Glutamatergic neuron (in vitro differentiated cells): ENCODE data around the gene GPLD1. TPM values are rescaled to one million over a fixed set of nuclear protein-coding genes. Genes with fewer than 3 reads are reported as not detected.
"Not testable (repeated sequence)": the region's sequence is repeated elsewhere in the genome, so short reads cannot be mapped to it uniquely, and the experiment has no call there.

Source experiments
- DNase-seq: peaks from one replicate; pipeline ENCODE4 v3.0.0; 2022
- H3K27ac Mint-ChIP-seq: one replicate; pipeline ENCODE4 v1.8.0; 2020; ENCODE audit warnings: mild to moderate bottlenecking, mixed read lengths, inconsistent platforms; ENCODE audit not compliant: unreplicated experiment
- H3K27me3 Mint-ChIP-seq: one replicate; pipeline ENCODE4 v1.8.0; 2020; ENCODE audit warnings: mild to moderate bottlenecking, moderate library complexity, mixed read lengths, inconsistent platforms; ENCODE audit not compliant: unreplicated experiment
- H3K36me3 Mint-ChIP-seq: one replicate; pipeline ENCODE4 v1.8.0; 2020; ENCODE audit warnings: mild to moderate bottlenecking, mixed read lengths, inconsistent platforms; ENCODE audit not compliant: unreplicated experiment
- H3K4me1 Mint-ChIP-seq: one replicate; pipeline ENCODE4 v1.8.0; 2020; ENCODE audit warnings: mild to moderate bottlenecking, low read depth, mixed read lengths, inconsistent platforms; ENCODE audit not compliant: unreplicated experiment
- H3K4me3 Mint-ChIP-seq: one replicate; pipeline ENCODE4 v1.8.0; 2020; ENCODE audit warnings: mild to moderate bottlenecking, mixed read lengths, inconsistent platforms; ENCODE audit not compliant: unreplicated experiment
- H3K9me3 Mint-ChIP-seq: one replicate; pipeline ENCODE4 v1.8.0; 2020; ENCODE audit warnings: mild to moderate bottlenecking, moderate library complexity, mixed read lengths, inconsistent platforms; ENCODE audit not compliant: unreplicated experiment
- CTCF ChIP-seq: fragments of 200-600 bp; sonication (generic); IDR thresholded peaks from one replicate; pipeline ENCODE4 v1.5.0; 2021; ENCODE audit not compliant: partially characterized antibody, unreplicated experiment
- total RNA-seq: library from RNA; stranded (reverse); fragmentation: NEBNext Ultra II Directional; extraction: Animal tissue kit (Norgen Biotek cat#: 25700); gene quantifications from one replicate; pipeline ENCODE4 v1.2.1, GENCODE V29; 2021; ENCODE audit not compliant: unreplicated experiment

Gene GPLD1
- total RNA-seq, 1 donor from 2014 or later = 2.0 TPM

GRCh38 chr6:24394061-24394779 lies 95.2 kb downstream of the GPLD1 start:
- no peaks in the 10 kb centered on the region for H3K9me3 Mint-ChIP-seq
- peaks cover 10% of the 10 kb centered on the region for H3K36me3 Mint-ChIP-seq
- DNase-seq = no peak
- no peaks in the 10 kb centered on the region for H3K4me1 Mint-ChIP-seq
- peaks cover 2% of the 10 kb centered on the region for H3K27me3 Mint-ChIP-seq
- H3K4me3 Mint-ChIP-seq = no peak overlapping the region
- H3K27ac Mint-ChIP-seq = no peak overlapping the region
- no peak for TF ChIP-seq CTCF

- no peaks in the 10 kb centered on the region for H3K4me1 Mint-ChIP-seq
- DNase-seq = no peak
- H3K27ac Mint-ChIP-seq = no peak overlapping the region
- no peak overlapping the region for H3K4me3 Mint-ChIP-seq
- H3K9me3 Mint-ChIP-seq = no peaks in the 10 kb centered on the region
- H3K27me3 Mint-ChIP-seq = peaks cover 2% of the 10 kb centered on the region
- H3K36me3 Mint-ChIP-seq = peaks cover 7% of the 10 kb centered on the region
- TF ChIP-seq CTCF = no peak
These were observed 97.5 kb downstream of the GPLD1 start for GRCh38 chr6:24391756-24392405.

- Mint-ChIP-seq H3K9me3 (no peaks in the 10 kb centered on the region), H3K27ac (no peak overlapping the region), H3K4me3 (no peak overlapping the region), H3K27me3 (peaks cover 2% of the 10 kb centered on the region), H3K4me1 (no peaks in the 10 kb centered on the region), H3K36me3 (peaks cover under 1% of the 10 kb centered on the region)
- TF ChIP-seq CTCF = no peak
- no peak for DNase-seq
These were observed 98.2 kb downstream of the GPLD1 start for GRCh38 chr6:24391208-24391607.

- DNase-seq = no peak
- H3K9me3 Mint-ChIP-seq = no peaks in the 10 kb centered on the region
- peaks cover 2% of the 10 kb centered on the region for H3K27me3 Mint-ChIP-seq
- no peak overlapping the region for H3K27ac Mint-ChIP-seq
- TF ChIP-seq CTCF = no peak
- no peaks in the 10 kb centered on the region for H3K4me1 Mint-ChIP-seq
- no peak overlapping the region for H3K4me3 Mint-ChIP-seq
- no peaks in the 10 kb centered on the region for H3K36me3 Mint-ChIP-seq
These were observed 101.6 kb downstream of the GPLD1 start for GRCh38 chr6:24387818-24388217.

GRCh38 chr6:24385536-24386269 lies 103.7 kb downstream of the GPLD1 start:
- no peaks in the 10 kb centered on the region for H3K9me3 Mint-ChIP-seq
- H3K4me3 Mint-ChIP-seq = no peak overlapping the region
- H3K27me3 Mint-ChIP-seq = no peaks in the 10 kb centered on the region
- no peak for DNase-seq
- TF ChIP-seq CTCF = no peak
- H3K36me3 Mint-ChIP-seq = no peaks in the 10 kb centered on the region
- no peaks in the 10 kb centered on the region for H3K4me1 Mint-ChIP-seq
- H3K27ac Mint-ChIP-seq = no peak overlapping the region

GRCh38 chr6:24384369-24385130 lies 104.8 kb downstream of the GPLD1 start:
- not testable (repeated sequence) for DNase-seq, H3K27me3 Mint-ChIP-seq, H3K4me1 Mint-ChIP-seq

More at GRCh38 chr6:24384369-24385130, 104.8 kb downstream of the GPLD1 start:
- not testable (repeated sequence) for H3K9me3 Mint-ChIP-seq, H3K27ac Mint-ChIP-seq, H3K36me3 Mint-ChIP-seq, H3K4me3 Mint-ChIP-seq
